Vagina (tissue), 2 donors: Measurements from ENCODE around the gene SPACA5.

Experiments used
- POLR2A ChIP-seq, 2 donors: fragments of 450-650 bp; IDR thresholded peaks; one replicate each; pipeline ENCODE4 v1.6.1; 2017; ENCODE audit warnings: antibody characterized with exemption in 2 of 2, mild to moderate bottlenecking in 2 of 2, moderate library complexity in 2 of 2
- POLR2AphosphoS5 ChIP-seq, 2 donors: sonication (generic); formaldehyde crosslinking; IDR thresholded peaks; one replicate each; pipeline ENCODE4 v1.9.0; 2017; ENCODE audit warnings: antibody characterized with exemption in 2 of 2, mild to moderate bottlenecking in 2 of 2, low read depth in 1 of 2; ENCODE audit not compliant: insufficient read depth in 1 of 2
- TF ChIP-seq, protein P1 (sequence below), 3 experiments: fragments of 450-650 bp in 2 of 3; fragments of 200-600 bp in 1 of 3; sonication (generic) in 1 of 3; IDR thresholded peaks; one replicate each; pipeline ENCODE4 v1.5.1; 2017 to 2019; ENCODE audit warnings: antibody characterized with exemption in 3 of 3, mild to moderate bottlenecking in 2 of 3, moderate library complexity in 2 of 3

DNA sequence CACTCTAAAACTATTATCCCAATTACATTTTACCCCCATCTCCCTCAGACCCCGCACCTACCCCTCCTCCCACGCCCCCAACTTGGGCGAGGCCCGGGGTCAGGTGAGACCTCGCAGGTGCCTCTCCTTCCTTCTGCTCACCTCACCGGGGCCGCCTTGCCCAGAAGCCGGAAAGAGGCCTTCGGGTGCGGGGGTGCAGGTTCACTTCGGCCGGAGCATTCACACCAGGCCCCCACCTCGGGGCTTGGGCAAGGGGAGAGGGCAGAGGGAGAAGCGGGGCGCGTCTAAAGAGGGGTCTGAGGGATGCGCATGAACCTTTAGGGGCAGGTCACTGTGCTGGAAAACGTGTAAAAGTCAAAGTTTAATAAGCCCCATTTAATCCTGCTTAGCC lies 3.4 kb upstream of the SPACA5 start:
- TF ChIP-seq, protein P1, sequence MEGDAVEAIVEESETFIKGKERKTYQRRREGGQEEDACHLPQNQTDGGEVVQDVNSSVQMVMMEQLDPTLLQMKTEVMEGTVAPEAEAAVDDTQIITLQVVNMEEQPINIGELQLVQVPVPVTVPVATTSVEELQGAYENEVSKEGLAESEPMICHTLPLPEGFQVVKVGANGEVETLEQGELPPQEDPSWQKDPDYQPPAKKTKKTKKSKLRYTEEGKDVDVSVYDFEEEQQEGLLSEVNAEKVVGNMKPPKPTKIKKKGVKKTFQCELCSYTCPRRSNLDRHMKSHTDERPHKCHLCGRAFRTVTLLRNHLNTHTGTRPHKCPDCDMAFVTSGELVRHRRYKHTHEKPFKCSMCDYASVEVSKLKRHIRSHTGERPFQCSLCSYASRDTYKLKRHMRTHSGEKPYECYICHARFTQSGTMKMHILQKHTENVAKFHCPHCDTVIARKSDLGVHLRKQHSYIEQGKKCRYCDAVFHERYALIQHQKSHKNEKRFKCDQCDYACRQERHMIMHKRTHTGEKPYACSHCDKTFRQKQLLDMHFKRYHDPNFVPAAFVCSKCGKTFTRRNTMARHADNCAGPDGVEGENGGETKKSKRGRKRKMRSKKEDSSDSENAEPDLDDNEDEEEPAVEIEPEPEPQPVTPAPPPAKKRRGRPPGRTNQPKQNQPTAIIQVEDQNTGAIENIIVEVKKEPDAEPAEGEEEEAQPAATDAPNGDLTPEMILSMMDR (IDR thresholded peaks at IDR 0.05), result no peak
- TF ChIP-seq POLR2AphosphoS5 (IDR thresholded peaks at IDR 0.05; ENCODE audit: insufficient read depth in 1 of 2, low read depth in 1 of 2), result no peak
- no peak for TF ChIP-seq POLR2A (IDR thresholded peaks at IDR 0.05)
